HL-60 (cell line): ENCODE results near the gene EYS.

Experiments used
- DNase-seq, 2 experiments: peaks; one replicate each; pipeline ENCODE4 v3.0.0-alpha.2; 2010 to 2020; ENCODE audit warnings: low read depth in 1 of 2, low spot score in 1 of 2
- H3K27ac ChIP-seq: fragments of 250-450 bp; sonication (Bioruptor Pico); replicated peaks from 2 replicates; pipeline ENCODE4 v1.5.1; 2020; ENCODE audit warnings: mild to moderate bottlenecking, moderate library complexity
- H3K27me3 ChIP-seq: fragments of 250-450 bp; sonication (Bioruptor Pico); 2 replicates; pipeline ENCODE4 v1.5.1; 2021; ENCODE audit warnings: mild to moderate bottlenecking, moderate library complexity; ENCODE audit not compliant: insufficient read depth, poor library complexity, severe bottlenecking
- H3K4me3 ChIP-seq: replicated peaks from 2 replicates; pipeline ENCODE4 v1.5.1; 2011; ENCODE audit warnings: mild to moderate bottlenecking, control low read depth, low read length; ENCODE audit not compliant: insufficient read depth
- GABPA ChIP-seq: IDR thresholded peaks from 2 replicates; pipeline ENCODE4 v1.6.1; 2012; ENCODE audit warnings: low read depth
- POLR2AphosphoS5 ChIP-seq: IDR thresholded peaks from 2 replicates; pipeline ENCODE4 v1.6.1; 2012; ENCODE audit warnings: low read depth
- SPI1 ChIP-seq: IDR thresholded peaks from 2 replicates; pipeline ENCODE4 v1.6.1; 2012; ENCODE audit warnings: low read depth, mild to moderate bottlenecking, borderline replicate concordance
- TF ChIP-seq, protein P1 (sequence below): IDR thresholded peaks from one replicate; pipeline ENCODE4 v1.5.1; 2011; ENCODE audit warnings: low read length, control low read depth, inconsistent platforms; ENCODE audit not compliant: insufficient read depth
- TF ChIP-seq, protein P2 (sequence below): IDR thresholded peaks from 2 replicates; pipeline ENCODE4 v1.6.1; 2012; ENCODE audit warnings: low read depth; ENCODE audit not compliant: insufficient replicate concordance

EYS gene

DNA sequence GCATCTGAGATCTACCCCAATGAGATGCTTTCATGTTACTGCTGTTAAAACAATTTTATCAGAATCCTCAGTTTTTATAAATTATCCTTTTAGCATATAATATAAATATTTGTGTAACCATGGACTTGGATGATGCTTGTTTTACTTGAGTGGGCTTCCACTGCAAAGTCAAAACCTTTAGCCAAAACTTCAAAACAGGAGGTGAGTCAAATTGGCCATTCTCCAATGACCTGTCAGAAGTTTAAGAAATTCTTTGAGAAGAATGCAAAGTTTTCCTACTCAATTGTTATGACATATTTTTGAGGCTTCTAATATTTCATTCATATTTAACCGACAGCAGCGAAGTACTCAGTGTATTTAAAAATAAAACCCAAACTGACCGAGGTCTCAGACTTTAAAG is 507.9 kb downstream of the EYS start:
- TF ChIP-seq SPI1 (no peak), GABPA (no peak), POLR2AphosphoS5 (no peak)
- TF ChIP-seq, protein P1, sequence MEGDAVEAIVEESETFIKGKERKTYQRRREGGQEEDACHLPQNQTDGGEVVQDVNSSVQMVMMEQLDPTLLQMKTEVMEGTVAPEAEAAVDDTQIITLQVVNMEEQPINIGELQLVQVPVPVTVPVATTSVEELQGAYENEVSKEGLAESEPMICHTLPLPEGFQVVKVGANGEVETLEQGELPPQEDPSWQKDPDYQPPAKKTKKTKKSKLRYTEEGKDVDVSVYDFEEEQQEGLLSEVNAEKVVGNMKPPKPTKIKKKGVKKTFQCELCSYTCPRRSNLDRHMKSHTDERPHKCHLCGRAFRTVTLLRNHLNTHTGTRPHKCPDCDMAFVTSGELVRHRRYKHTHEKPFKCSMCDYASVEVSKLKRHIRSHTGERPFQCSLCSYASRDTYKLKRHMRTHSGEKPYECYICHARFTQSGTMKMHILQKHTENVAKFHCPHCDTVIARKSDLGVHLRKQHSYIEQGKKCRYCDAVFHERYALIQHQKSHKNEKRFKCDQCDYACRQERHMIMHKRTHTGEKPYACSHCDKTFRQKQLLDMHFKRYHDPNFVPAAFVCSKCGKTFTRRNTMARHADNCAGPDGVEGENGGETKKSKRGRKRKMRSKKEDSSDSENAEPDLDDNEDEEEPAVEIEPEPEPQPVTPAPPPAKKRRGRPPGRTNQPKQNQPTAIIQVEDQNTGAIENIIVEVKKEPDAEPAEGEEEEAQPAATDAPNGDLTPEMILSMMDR, result no peak
- TF ChIP-seq, protein P2, sequence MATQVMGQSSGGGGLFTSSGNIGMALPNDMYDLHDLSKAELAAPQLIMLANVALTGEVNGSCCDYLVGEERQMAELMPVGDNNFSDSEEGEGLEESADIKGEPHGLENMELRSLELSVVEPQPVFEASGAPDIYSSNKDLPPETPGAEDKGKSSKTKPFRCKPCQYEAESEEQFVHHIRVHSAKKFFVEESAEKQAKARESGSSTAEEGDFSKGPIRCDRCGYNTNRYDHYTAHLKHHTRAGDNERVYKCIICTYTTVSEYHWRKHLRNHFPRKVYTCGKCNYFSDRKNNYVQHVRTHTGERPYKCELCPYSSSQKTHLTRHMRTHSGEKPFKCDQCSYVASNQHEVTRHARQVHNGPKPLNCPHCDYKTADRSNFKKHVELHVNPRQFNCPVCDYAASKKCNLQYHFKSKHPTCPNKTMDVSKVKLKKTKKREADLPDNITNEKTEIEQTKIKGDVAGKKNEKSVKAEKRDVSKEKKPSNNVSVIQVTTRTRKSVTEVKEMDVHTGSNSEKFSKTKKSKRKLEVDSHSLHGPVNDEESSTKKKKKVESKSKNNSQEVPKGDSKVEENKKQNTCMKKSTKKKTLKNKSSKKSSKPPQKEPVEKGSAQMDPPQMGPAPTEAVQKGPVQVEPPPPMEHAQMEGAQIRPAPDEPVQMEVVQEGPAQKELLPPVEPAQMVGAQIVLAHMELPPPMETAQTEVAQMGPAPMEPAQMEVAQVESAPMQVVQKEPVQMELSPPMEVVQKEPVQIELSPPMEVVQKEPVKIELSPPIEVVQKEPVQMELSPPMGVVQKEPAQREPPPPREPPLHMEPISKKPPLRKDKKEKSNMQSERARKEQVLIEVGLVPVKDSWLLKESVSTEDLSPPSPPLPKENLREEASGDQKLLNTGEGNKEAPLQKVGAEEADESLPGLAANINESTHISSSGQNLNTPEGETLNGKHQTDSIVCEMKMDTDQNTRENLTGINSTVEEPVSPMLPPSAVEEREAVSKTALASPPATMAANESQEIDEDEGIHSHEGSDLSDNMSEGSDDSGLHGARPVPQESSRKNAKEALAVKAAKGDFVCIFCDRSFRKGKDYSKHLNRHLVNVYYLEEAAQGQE, result no peak
- Histone ChIP-seq H3K27ac (no peak overlapping the region), H3K4me3 (no peak overlapping the region), H3K27me3 (no peaks in the 10 kb centered on the region)
- no peak for DNase-seq

DNA sequence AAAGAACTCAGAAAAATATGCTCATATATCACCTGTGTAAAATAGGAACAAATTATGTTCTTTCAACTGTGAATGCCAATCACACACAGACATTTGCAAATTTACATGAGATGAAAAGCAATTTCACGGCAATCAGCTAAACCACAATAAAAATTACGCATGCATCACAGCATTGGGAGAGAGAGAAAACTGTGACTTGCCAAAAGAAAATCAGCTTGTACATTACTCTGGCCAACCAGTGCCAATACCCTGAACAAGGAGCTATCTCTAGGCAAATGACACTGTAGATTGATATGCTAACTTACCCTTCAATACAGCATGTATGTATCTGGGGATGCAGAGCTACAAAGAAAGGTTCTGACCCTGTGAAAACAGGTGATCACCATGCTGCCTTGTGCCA is 515.6 kb downstream of the EYS start:
- Histone ChIP-seq H3K27ac (no peak overlapping the region), H3K27me3 (no peaks in the 10 kb centered on the region), H3K4me3 (no peak overlapping the region)
- no peak for DNase-seq
- TF ChIP-seq GABPA, result no peak
- TF ChIP-seq, protein P2, result no peak
- no peak for TF ChIP-seq SPI1
- TF ChIP-seq, protein P1, result no peak
- no peak for TF ChIP-seq POLR2AphosphoS5

DNA sequence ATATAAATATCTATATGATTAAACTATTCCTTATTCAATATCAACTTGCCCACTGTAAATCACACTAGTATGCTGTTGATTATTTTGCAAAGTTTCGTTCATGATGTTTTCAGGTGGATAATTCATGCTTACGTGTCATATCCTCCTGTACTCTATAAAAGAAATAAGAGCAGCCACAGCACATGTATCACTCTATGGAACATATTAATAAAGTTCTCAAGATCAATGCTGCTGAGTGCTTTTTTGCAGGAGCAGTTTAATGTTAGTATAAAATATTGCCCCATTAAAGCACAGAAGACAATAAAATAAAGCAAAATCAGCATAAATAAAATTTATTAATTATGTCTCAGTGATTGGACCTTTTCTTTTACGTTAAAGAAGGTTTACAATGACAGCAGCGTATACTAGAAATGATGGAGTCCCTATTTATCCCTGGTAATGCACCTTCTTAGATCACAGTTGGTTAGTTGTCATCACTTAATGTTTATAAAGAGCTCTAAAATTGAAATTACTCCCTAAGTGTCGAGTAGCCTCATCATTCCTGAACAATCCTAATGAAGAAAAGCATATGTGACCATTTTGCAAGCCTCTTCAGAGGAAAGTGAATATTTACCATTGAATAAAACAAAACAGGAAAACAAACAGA is 517.7 kb downstream of the EYS start:
- Histone ChIP-seq H3K4me3 (no peak overlapping the region), H3K27ac (no peak overlapping the region), H3K27me3 (no peaks in the 10 kb centered on the region)
- TF ChIP-seq SPI1 (no peak), GABPA (no peak), POLR2AphosphoS5 (no peak)
- TF ChIP-seq, protein P1, result no peak
- TF ChIP-seq, protein P2, result no peak
- no peak for DNase-seq
